Epithelial cell of proximal tubule (primary cell): Measurements from ENCODE around the gene ZNF513. TPM values are rescaled to one million over a fixed set of nuclear protein-coding genes. Genes with fewer than 3 reads are reported as not detected.

Experiments used
- total RNA-seq: library from RNA; depleted of rRNA; stranded (reverse); fragments of >200 nt; gene quantifications from 2 replicates; pipeline ENCODE4 v1.2.3, GENCODE V29; 2015

Gene ZNF513
- total RNA-seq, 1 donor from 2014 or later, result 9.5 TPM

Other genes with a start within 250 kb of the ZNF513 start
- gene PREB, start 246.1 kb downstream of the ZNF513 start, total RNA-seq, result 53.3 and 77.1 TPM in 2 replicates
- gene PRR30, start 241.3 kb downstream of the ZNF513 start, total RNA-seq, result not detected in 2 replicates
- not detected in 2 replicates for gene TCF23, start 231.7 kb downstream of the ZNF513 start, total RNA-seq
- gene ATRAID, start 168.7 kb downstream of the ZNF513 start, total RNA-seq, result 90.3 and 143 TPM in 2 replicates
- gene SLC5A6, start 168.5 kb downstream of the ZNF513 start, total RNA-seq, result 51.5 and 90.9 TPM in 2 replicates
- gene CAD, start 163.4 kb downstream of the ZNF513 start, total RNA-seq, result 62.8 and 65.8 TPM in 2 replicates
- gene SLC30A3, start 117.7 kb downstream of the ZNF513 start, total RNA-seq, result 0.29 TPM in 1 of 2 replicates, not detected in the other
- gene DNAJC5G, start 105.3 kb downstream of the ZNF513 start, total RNA-seq, result not detected in 2 replicates
- 1.5 TPM in 1 of 2 replicates, not detected in the other for gene TRIM54, start 98.3 kb downstream of the ZNF513 start, total RNA-seq
- not detected in 2 replicates for gene UCN, start 72.3 kb downstream of the ZNF513 start, total RNA-seq
- gene MPV17, start 57.6 kb downstream of the ZNF513 start, total RNA-seq, result 71.3 and 76.5 TPM in 2 replicates
- gene GTF3C2, start 24.0 kb downstream of the ZNF513 start, total RNA-seq, result 37.4 and 61.7 TPM in 2 replicates
- 35.5 and 43.3 TPM in 2 replicates for gene EIF2B4, start 10.4 kb downstream of the ZNF513 start, total RNA-seq
- 64.6 and 121 TPM in 2 replicates for gene SNX17, start 10.1 kb downstream of the ZNF513 start, total RNA-seq
- gene PPM1G, start 28.9 kb upstream of the ZNF513 start, total RNA-seq, result 135 and 228 TPM in 2 replicates
- 60.2 and 77.1 TPM in 2 replicates for gene NRBP1, start 47.9 kb upstream of the ZNF513 start, total RNA-seq
- gene KRTCAP3, start 61.6 kb upstream of the ZNF513 start, total RNA-seq, result 10.0 and 20.5 TPM in 2 replicates
- 3.7 and 12.1 TPM in 2 replicates for gene IFT172, start 109.0 kb upstream of the ZNF513 start, total RNA-seq
- 7.3 and 26.6 TPM in 2 replicates for gene FNDC4, start 114.5 kb upstream of the ZNF513 start, total RNA-seq
- gene GCKR, start 116.1 kb upstream of the ZNF513 start, total RNA-seq, result 0.58 TPM in 1 of 2 replicates, not detected in the other
- 26.3 and 27.4 TPM in 2 replicates for gene ZNF512, start 202.3 kb upstream of the ZNF513 start, total RNA-seq
- 0.12 and 2.5 TPM in 2 replicates for gene CCDC121, start 248.3 kb upstream of the ZNF513 start, total RNA-seq
- 45.3 and 67.6 TPM in 2 replicates for gene GPN1, start 248.3 kb upstream of the ZNF513 start, total RNA-seq